ENCODE results near the gene FOXA3. TPM values are rescaled to one million over a fixed set of nuclear protein-coding genes. Genes with fewer than 3 reads are reported as not detected.
"Not testable (repeated sequence)": the region's sequence is repeated elsewhere in the genome, so short reads cannot be mapped to it uniquely, and the experiment has no call there.

Gene FOXA3
- polyA plus RNA-seq, 1 donor (not counting 4 experiments of a cell fraction or from before 2014, with no cell fraction given) = not detected

DNA sequence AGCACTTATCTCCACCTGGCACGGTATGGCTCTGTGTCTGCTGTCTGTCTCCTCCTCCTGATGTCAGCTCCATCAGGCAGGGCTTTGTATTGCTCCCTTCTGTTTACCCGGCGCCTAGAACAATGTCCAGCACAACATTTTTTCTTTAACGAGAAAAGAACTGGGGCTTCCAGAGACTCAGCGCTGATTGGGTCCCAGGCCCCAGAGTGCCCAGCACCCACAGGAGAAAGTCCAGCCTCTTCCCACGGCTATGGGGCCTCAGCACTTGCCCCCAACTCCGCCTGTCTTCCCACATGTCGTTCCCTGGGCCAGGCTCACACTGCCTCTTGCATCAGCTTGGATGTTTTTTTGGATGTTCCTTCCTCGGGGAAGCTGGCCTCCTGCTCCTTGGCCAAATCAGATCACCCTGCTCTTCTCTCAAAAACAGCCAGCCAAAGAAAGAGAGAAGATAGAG, 31.4 kb downstream of the FOXA3 start:
- no peak overlapping the region for H3K4me3 ChIP-seq (ENCODE audit: control insufficient read depth in 2 of 3, extremely low read depth in 1 of 3, insufficient read depth in 2 of 3, low read depth in 1 of 3, low read length in 3 of 3)
- H3K9me3 ChIP-seq (ENCODE audit: control insufficient read depth, low read depth, low read length) = no peaks in the 10 kb centered on the region
- H3K79me2 ChIP-seq (ENCODE audit: control insufficient read depth, insufficient read depth, low read length) = peaks cover 2% of the 10 kb centered on the region
- no peaks in the 10 kb centered on the region for H3K4me1 ChIP-seq (ENCODE audit: control insufficient read depth, extremely low read depth, insufficient read depth, low read length)
- H3K4me2 ChIP-seq (ENCODE audit: control insufficient read depth, extremely low read depth, insufficient read depth, low read depth, low read length) = no peak overlapping the region
- no peaks in the 10 kb centered on the region for H3K9me1 ChIP-seq (ENCODE audit: control insufficient read depth, extremely low read depth, insufficient read depth, low read length)
- no peak overlapping the region for H2AFZ ChIP-seq (ENCODE audit: control insufficient read depth, low read length)
- FAIRE-seq = no peak
- no peaks in the 10 kb centered on the region for H4K20me1 ChIP-seq (ENCODE audit: control insufficient read depth, extremely low read depth, insufficient read depth, low read length)
- no peak overlapping the region for H3K9ac ChIP-seq (ENCODE audit: control insufficient read depth, extremely low read depth, insufficient read depth, low read length)
- H3K27ac ChIP-seq (ENCODE audit: control insufficient read depth, insufficient read depth, low read length) = no peak overlapping the region
- no peaks in the 10 kb centered on the region for H3K27me3 ChIP-seq (ENCODE audit: control insufficient read depth, extremely low read depth, insufficient read depth, low read length)
- no peak for DNase-seq (ENCODE audit: low read depth, low spot score)
- TF ChIP-seq EZH2 (IDR thresholded peaks at IDR 0.05; ENCODE audit: low read length) = no peak
- TF ChIP-seq, protein P1, sequence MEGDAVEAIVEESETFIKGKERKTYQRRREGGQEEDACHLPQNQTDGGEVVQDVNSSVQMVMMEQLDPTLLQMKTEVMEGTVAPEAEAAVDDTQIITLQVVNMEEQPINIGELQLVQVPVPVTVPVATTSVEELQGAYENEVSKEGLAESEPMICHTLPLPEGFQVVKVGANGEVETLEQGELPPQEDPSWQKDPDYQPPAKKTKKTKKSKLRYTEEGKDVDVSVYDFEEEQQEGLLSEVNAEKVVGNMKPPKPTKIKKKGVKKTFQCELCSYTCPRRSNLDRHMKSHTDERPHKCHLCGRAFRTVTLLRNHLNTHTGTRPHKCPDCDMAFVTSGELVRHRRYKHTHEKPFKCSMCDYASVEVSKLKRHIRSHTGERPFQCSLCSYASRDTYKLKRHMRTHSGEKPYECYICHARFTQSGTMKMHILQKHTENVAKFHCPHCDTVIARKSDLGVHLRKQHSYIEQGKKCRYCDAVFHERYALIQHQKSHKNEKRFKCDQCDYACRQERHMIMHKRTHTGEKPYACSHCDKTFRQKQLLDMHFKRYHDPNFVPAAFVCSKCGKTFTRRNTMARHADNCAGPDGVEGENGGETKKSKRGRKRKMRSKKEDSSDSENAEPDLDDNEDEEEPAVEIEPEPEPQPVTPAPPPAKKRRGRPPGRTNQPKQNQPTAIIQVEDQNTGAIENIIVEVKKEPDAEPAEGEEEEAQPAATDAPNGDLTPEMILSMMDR (optimal IDR thresholded peaks at IDR 0.05 in 1 of 3, IDR thresholded peaks at IDR 0.05 in 1 of 3, conservative IDR thresholded peaks at IDR 0.05 in 1 of 3; ENCODE audit: extremely low read depth in 1 of 3, insufficient read depth in 2 of 3, low read length in 3 of 3) = no peak
- dilution Hi-C loops (cut with MboI; ENCODE audit: extremely low pct_ligation_motif_present, low sequenced_read_pairs) = no loop called here
- peaks cover 7 to 10% of the 10 kb centered on the region in 2 experiments for H3K36me3 ChIP-seq (ENCODE audit: control insufficient read depth in 2 of 2, extremely low read depth in 1 of 2, insufficient read depth in 2 of 2, low read length in 2 of 2)

DNA sequence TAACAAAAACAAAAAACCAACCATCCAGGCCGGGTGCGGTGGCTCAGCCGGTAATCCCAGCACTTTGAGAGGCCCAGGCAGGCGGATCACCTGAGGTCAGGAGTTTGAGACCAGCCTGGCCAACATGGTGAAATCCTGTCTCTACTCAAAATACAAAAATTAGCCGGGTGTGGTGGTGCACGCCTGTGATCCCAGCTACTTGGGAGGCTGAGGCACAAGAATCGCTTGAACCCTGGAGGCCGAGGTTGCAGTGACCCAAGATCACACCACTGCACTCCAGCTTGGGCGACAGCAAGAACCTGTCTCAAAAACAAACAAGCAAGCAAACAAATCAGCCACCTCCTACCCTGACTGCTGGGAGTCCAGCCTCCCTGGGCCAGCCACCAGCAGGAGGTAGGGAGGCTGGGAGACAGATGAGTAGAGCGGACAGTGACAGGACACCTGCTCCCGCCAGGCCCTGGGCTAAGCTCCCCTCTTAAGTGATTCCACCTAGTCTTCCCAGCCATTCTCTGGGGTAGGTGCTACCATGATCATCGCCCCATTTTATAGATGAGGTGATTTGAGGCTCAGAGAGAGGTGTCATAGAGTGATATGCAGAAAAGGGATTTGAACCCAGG, 32.0 kb downstream of the FOXA3 start:
- H2AFZ ChIP-seq (ENCODE audit: control insufficient read depth, low read length); FAIRE-seq; H3K4me2 ChIP-seq (ENCODE audit: control insufficient read depth, extremely low read depth, insufficient read depth, low read depth, low read length); H4K20me1 ChIP-seq (ENCODE audit: control insufficient read depth, extremely low read depth, insufficient read depth, low read length); H3K4me1 ChIP-seq (ENCODE audit: control insufficient read depth, extremely low read depth, insufficient read depth, low read length); H3K79me2 ChIP-seq (ENCODE audit: control insufficient read depth, insufficient read depth, low read length); H3K27me3 ChIP-seq (ENCODE audit: control insufficient read depth, extremely low read depth, insufficient read depth, low read length); H3K9ac ChIP-seq (ENCODE audit: control insufficient read depth, extremely low read depth, insufficient read depth, low read length); dilution Hi-C loops (cut with MboI; ENCODE audit: extremely low pct_ligation_motif_present, low sequenced_read_pairs); H3K4me3 ChIP-seq (ENCODE audit: control insufficient read depth in 2 of 3, extremely low read depth in 1 of 3, insufficient read depth in 2 of 3, low read depth in 1 of 3, low read length in 3 of 3); DNase-seq (ENCODE audit: low read depth, low spot score); H3K27ac ChIP-seq (ENCODE audit: control insufficient read depth, insufficient read depth, low read length); H3K9me3 ChIP-seq (ENCODE audit: control insufficient read depth, low read depth, low read length); H3K9me1 ChIP-seq (ENCODE audit: control insufficient read depth, extremely low read depth, insufficient read depth, low read length): not testable (repeated sequence)
- H3K36me3 ChIP-seq (ENCODE audit: control insufficient read depth in 2 of 2, extremely low read depth in 1 of 2, insufficient read depth in 2 of 2, low read length in 2 of 2) = peaks cover 7 to 10% of the 10 kb centered on the region in 2 experiments

Measured in keratinocyte (primary cell).